H9 (cell line): ENCODE data around the gene PRKAR2A. TPM values are rescaled to one million over a fixed set of nuclear protein-coding genes. Genes with fewer than 3 reads are reported as not detected.

Experiments
- DNase-seq: peaks from one replicate; pipeline ENCODE4 v3.0.0-alpha.2; 2017
- H2AFZ ChIP-seq: one replicate; pipeline ENCODE4 v1.6.1; 2013; ENCODE audit warnings: mild to moderate bottlenecking, low read length, control low read depth, moderate library complexity
- H2AK5ac ChIP-seq: 2 replicates; pipeline ENCODE4 v1.6.1; 2013; ENCODE audit warnings: low read length, control low read depth, mixed read lengths; ENCODE audit not compliant: insufficient read length
- H2BK120ac ChIP-seq: one replicate; pipeline ENCODE4 v1.6.1; 2013; ENCODE audit warnings: low read depth, mild to moderate bottlenecking, low read length, control low read depth, inconsistent platforms; ENCODE audit not compliant: poor library complexity, severe bottlenecking
- H2BK12ac ChIP-seq: 2 replicates; pipeline ENCODE4 v1.6.1; 2013; ENCODE audit warnings: low read length, control low read depth, mixed read lengths, low read depth; ENCODE audit not compliant: insufficient read length
- H2BK15ac ChIP-seq: 2 replicates; pipeline ENCODE4 v1.6.1; 2013; ENCODE audit warnings: low read depth, low read length, control low read depth
- H2BK20ac ChIP-seq: one replicate; pipeline ENCODE4 v1.6.1; 2013; ENCODE audit warnings: low read depth, mild to moderate bottlenecking, low read length, control low read depth, inconsistent platforms; ENCODE audit not compliant: poor library complexity, severe bottlenecking
- H2BK5ac ChIP-seq: 2 replicates; pipeline ENCODE4 v1.6.1; 2013; ENCODE audit warnings: low read length, control low read depth, mixed read lengths; ENCODE audit not compliant: insufficient read length
- H3K14ac ChIP-seq: 2 replicates; pipeline ENCODE4 v1.6.1; 2013; ENCODE audit warnings: low read length, control low read depth; ENCODE audit not compliant: insufficient read depth
- H3K18ac ChIP-seq: 2 replicates; pipeline ENCODE4 v1.6.1; 2013; ENCODE audit warnings: low read depth, mild to moderate bottlenecking, mixed read lengths, low read length, control low read depth; ENCODE audit not compliant: insufficient read length
- H3K23ac ChIP-seq: 2 replicates; pipeline ENCODE4 v1.6.1; 2013; ENCODE audit warnings: low read length, control low read depth, mixed read lengths, low read depth; ENCODE audit not compliant: insufficient read length
- H3K23me2 ChIP-seq: 2 replicates; pipeline ENCODE4 v1.6.1; 2013; ENCODE audit warnings: low read depth, mild to moderate bottlenecking, mixed read lengths, low read length, control low read depth; ENCODE audit not compliant: insufficient read length, poor library complexity, severe bottlenecking
- H3K27ac ChIP-seq: 2 replicates; pipeline ENCODE4 v1.5.1; 2013; ENCODE audit warnings: low read length, control low read depth, mixed read lengths, low read depth; ENCODE audit not compliant: insufficient read length
- H3K27me3 ChIP-seq: 2 replicates; pipeline ENCODE4 v1.6.1; 2013; ENCODE audit warnings: low read length, control low read depth, inconsistent platforms; ENCODE audit not compliant: insufficient read depth
- H3K4ac ChIP-seq: 2 replicates; pipeline ENCODE4 v1.6.1; 2013; ENCODE audit warnings: low read depth, mild to moderate bottlenecking, control low read depth, inconsistent platforms, low read length, moderate library complexity
- H3K4me1 ChIP-seq: 2 replicates; pipeline ENCODE4 v1.6.1; 2013; ENCODE audit warnings: low read length, control low read depth, inconsistent platforms; ENCODE audit not compliant: insufficient read depth
- H3K4me2 ChIP-seq: 2 replicates; pipeline ENCODE4 v1.6.1; 2013; ENCODE audit warnings: low read length, control low read depth, mixed read lengths; ENCODE audit not compliant: insufficient read length, insufficient read depth
- H3K56ac ChIP-seq: 2 replicates; pipeline ENCODE4 v1.6.1; 2013; ENCODE audit warnings: low read depth, mild to moderate bottlenecking, mixed read lengths, low read length, control low read depth; ENCODE audit not compliant: insufficient read length
- H3K79me1 ChIP-seq: 2 replicates; pipeline ENCODE4 v1.6.1; 2013; ENCODE audit warnings: low read depth, mild to moderate bottlenecking, moderate library complexity, low read length, control low read depth, inconsistent platforms; ENCODE audit not compliant: insufficient read depth, poor library complexity, severe bottlenecking
- H3K79me2 ChIP-seq: 2 replicates; pipeline ENCODE4 v1.6.1; 2013; ENCODE audit warnings: low read length, control low read depth, inconsistent platforms; ENCODE audit not compliant: insufficient read depth
- H3K9ac ChIP-seq: 2 replicates; pipeline ENCODE4 v1.6.1; 2013; ENCODE audit warnings: low read length, control low read depth, mixed read lengths; ENCODE audit not compliant: insufficient read length; ENCODE audit errors: extremely low read depth
- H3K9me3 ChIP-seq: one replicate; pipeline ENCODE4 v1.6.1; 2013; ENCODE audit warnings: low read depth, low read length, inconsistent platforms; ENCODE audit not compliant: control insufficient read depth
- H3T11ph ChIP-seq: one replicate; pipeline ENCODE4 v1.6.1; 2013; ENCODE audit warnings: mild to moderate bottlenecking, low read length, control low read depth, inconsistent platforms
- H4K20me1 ChIP-seq: one replicate; pipeline ENCODE4 v1.6.1; 2013; ENCODE audit not compliant: control insufficient read depth, insufficient read length, insufficient read depth
- H4K5ac ChIP-seq: 2 replicates; pipeline ENCODE4 v1.6.1; 2013; ENCODE audit warnings: low read depth, mild to moderate bottlenecking, mixed read lengths, low read length, control low read depth; ENCODE audit not compliant: insufficient read length
- H4K8ac ChIP-seq: replicated peaks from 2 replicates; pipeline ENCODE4 v1.6.1; 2013; ENCODE audit warnings: low read length, control low read depth, mixed read lengths, low read depth; ENCODE audit not compliant: insufficient read length
- H4K91ac ChIP-seq: 2 replicates; pipeline ENCODE4 v1.6.1; 2013; ENCODE audit warnings: low read depth, mild to moderate bottlenecking, moderate library complexity, mixed read lengths, low read length, control low read depth; ENCODE audit not compliant: insufficient read length
- H3K27ac Mint-ChIP-seq, 3 experiments: 2 replicates in 2 of 3; 3 replicates in 1 of 3; pipeline ENCODE4 v1.8.0; 2020 to 2021; ENCODE audit warnings: mixed read lengths in 3 of 3, mild to moderate bottlenecking in 1 of 3, moderate library complexity in 1 of 3
- H3K27me3 Mint-ChIP-seq: 2 replicates; pipeline ENCODE4 v1.8.0; 2021; ENCODE audit warnings: low read depth, mild to moderate bottlenecking, moderate library complexity, mixed read lengths
- H3K36me3 Mint-ChIP-seq, 3 experiments: 2 replicates in 2 of 3; 3 replicates in 1 of 3; pipeline ENCODE4 v1.8.0; 2020 to 2021; ENCODE audit warnings: low read depth in 3 of 3, mixed read lengths in 3 of 3; ENCODE audit not compliant: insufficient read depth in 1 of 3
- H3K4me1 Mint-ChIP-seq, 2 experiments: 2 replicates each; pipeline ENCODE4 v1.8.0; 2020; ENCODE audit warnings: mixed read lengths in 2 of 2
- H3K4me3 Mint-ChIP-seq, 2 experiments: 2 replicates in 1 of 2; 3 replicates in 1 of 2; pipeline ENCODE4 v1.8.0; 2020 to 2021; ENCODE audit warnings: mild to moderate bottlenecking in 2 of 2, mixed read lengths in 2 of 2, moderate library complexity in 1 of 2
- H3K9me3 Mint-ChIP-seq, 2 experiments: 2 replicates in 1 of 2; 3 replicates in 1 of 2; pipeline ENCODE4 v1.8.0; 2020; ENCODE audit warnings: mild to moderate bottlenecking in 2 of 2, mixed read lengths in 2 of 2, moderate library complexity in 1 of 2
- CTCF ChIP-seq: fragments of 200-600 bp; sonication (generic); conservative IDR thresholded peaks from 3 replicates; pipeline ENCODE4 v1.8.0; 2021; ENCODE audit warnings: antibody characterized with exemption, mild to moderate bottlenecking
- WGBS: extraction: QIAGEN DNeasy Blood & Tissue Kit; methylation state at CpG from one replicate; pipeline ENCODE4 v1.1.7; 2013; ENCODE audit warnings: missing lambda C conversion rate, low lambda C conversion rate, mixed read lengths; ENCODE audit not compliant: insufficient read length; ENCODE audit errors: extremely low coverage; 5-methylcytosine and 5-hydroxymethylcytosine counted together
- total RNA-seq: library from RNA; stranded (reverse); gene quantifications from 2 replicates; pipeline ENCODE4 v1.2.1, GENCODE V29; 2021

The PRKAR2A gene
- total RNA-seq, 1 experiment from 2014 or later: 39.1 TPM

GRCh38 chr3:48847053-48847503 is 596 bp downstream of the PRKAR2A start:
- no peak overlapping the region for H2BK12ac ChIP-seq
- H2BK20ac ChIP-seq: no peak overlapping the region
- H2AFZ ChIP-seq: no peak overlapping the region
- H3K4me1 Mint-ChIP-seq: peaks cover 17% of the 10 kb centered on the region in 2 experiments
- no peak overlapping the region for H2BK15ac ChIP-seq
- no peaks in the 10 kb centered on the region; a peak in 1 of 7 replicates for H3K36me3 Mint-ChIP-seq
- no peak overlapping the region for H2BK5ac ChIP-seq
- no peak overlapping the region for H3K18ac ChIP-seq
- no peaks in the 10 kb centered on the region for H3K27me3 ChIP-seq
- no peak overlapping the region for H3K9ac ChIP-seq
- H3K23ac ChIP-seq: no peak overlapping the region
- H4K8ac ChIP-seq: no peak overlapping the region
- no peaks in the 10 kb centered on the region for H3K79me1 ChIP-seq
- H3T11ph ChIP-seq: no peak overlapping the region
- peaks cover 13% of the 10 kb centered on the region for H3K27me3 Mint-ChIP-seq
- H3K14ac ChIP-seq: no peak overlapping the region
- peaks cover 10% of the 10 kb centered on the region for H3K23me2 ChIP-seq
- WGBS: no CpG with 5 or more reads among the region's 42 CpGs
- H3K4me1 ChIP-seq: no peaks in the 10 kb centered on the region
- no peaks in the 10 kb centered on the region for H3K9me3 Mint-ChIP-seq
- H3K27ac Mint-ChIP-seq: peak overlapping the region in 1 of 3 experiments; percentile 62; a peak in 1 of 7 replicates
- no peak overlapping the region for H2BK120ac ChIP-seq
- H3K9me3 ChIP-seq: no peaks in the 10 kb centered on the region
- no peak overlapping the region for H2AK5ac ChIP-seq
- peak overlapping the region; percentile 70 for H3K4me2 ChIP-seq
- no peak overlapping the region for H3K4ac ChIP-seq
- no peak overlapping the region for H4K91ac ChIP-seq
- H3K56ac ChIP-seq: no peak overlapping the region
- H3K4me3 Mint-ChIP-seq: peak overlapping the region; percentile 78 to 85
- no peak overlapping the region for H4K5ac ChIP-seq
- TF ChIP-seq CTCF: no peak
- DNase-seq: peak; percentile 81
- no peaks in the 10 kb centered on the region for H4K20me1 ChIP-seq
- H3K27ac ChIP-seq: no peak overlapping the region
- H3K79me2 ChIP-seq: no peaks in the 10 kb centered on the region
